ENCODE measurements around the gene ATP6V1B1. TPM values are rescaled to one million over a fixed set of nuclear protein-coding genes. Genes with fewer than 3 reads are reported as not detected.

ATP6V1B1 gene
- total and polyA plus RNA-seq, 10 of the 15 experiments (the other 5 are each of a cell fraction or from before 2014, with no cell fraction given), result not detected

DNA sequence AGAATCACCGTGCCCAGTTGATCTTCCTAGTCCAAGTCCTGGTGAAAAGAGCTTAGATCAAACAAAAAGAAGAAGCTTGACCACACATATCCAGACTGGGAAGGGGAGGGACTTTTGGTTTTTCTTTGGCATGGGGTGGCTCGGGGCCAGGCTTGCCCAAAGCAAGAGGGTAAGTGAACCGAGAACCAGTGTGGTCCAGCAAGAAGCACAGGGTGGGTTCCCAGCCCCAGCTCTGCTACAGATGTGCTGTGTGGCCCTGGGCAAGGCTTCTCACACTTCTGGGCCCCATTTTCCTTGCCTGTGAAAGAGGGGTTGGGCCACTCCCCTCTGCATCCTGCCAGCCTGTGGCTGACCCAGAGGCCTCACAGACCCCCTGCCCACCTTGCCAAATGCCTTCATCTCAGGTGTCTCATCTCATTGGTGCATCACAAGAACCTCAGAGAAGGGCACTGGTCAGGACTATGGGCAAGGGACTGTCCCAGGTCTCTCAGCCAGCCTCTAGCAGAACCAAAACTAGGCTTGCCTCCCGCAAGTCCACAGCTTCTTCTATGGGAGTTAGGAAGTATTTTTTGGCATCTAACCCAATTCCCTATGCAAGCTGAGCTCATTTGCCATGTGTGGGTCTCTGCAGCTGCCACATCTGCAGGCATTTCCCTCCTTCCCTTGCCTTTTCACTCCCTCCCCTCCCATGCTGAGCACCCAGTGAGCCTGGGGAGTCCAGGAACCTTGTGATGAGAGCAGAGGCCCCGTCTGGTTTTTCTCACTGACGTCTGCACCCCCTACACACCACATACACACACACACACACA lies 6.9 kb downstream of the ATP6V1B1 start:
- POLR2A ChIA-PET, result interaction anchor here (0.6 to 0.7 kb wide), 2 partner anchors 8 to 80 kb away, joined by 3 read pairs; no protein-coding TSS in a partner anchor
- WGBS (ENCODE audit: insufficient coverage, insufficient replicate concordance, low lambda C conversion rate, missing lambda C conversion rate), result 20% methylated on average over 6 of the region's 6 CpGs

More for the DNA sequence above, 6.9 kb downstream of the ATP6V1B1 start:
- CTCF ChIA-PET, result interaction anchor here (1.1 to 1.2 kb wide), 3 partner anchors 12 to 25 kb away, joined by 3 to 7 read pairs (median 4); no protein-coding TSS in a partner anchor
- Histone ChIP-seq H3K36me3 (ENCODE audit: control insufficient read depth in 2 of 2, insufficient read depth in 2 of 2, low read length in 1 of 2) (no peaks in the 10 kb centered on the region), H3K79me2 (ENCODE audit: control insufficient read depth, insufficient read depth, low read length) (no peaks in the 10 kb centered on the region), H3K4me2 (ENCODE audit: control insufficient read depth, insufficient read depth) (no peak overlapping the region), H3K9me3 (replicated peaks; ENCODE audit: control insufficient read depth, insufficient read depth, low read length) (no peaks in the 10 kb centered on the region), H3K27me3 (replicated peaks in 1 of 2; ENCODE audit: control insufficient read depth in 2 of 2, insufficient read depth in 2 of 2, low read length in 1 of 2) (peaks cover 0 to 2% of the 10 kb centered on the region in 2 experiments; a peak in 2 of 4 replicates), H3K27ac (ENCODE audit: control insufficient read depth, insufficient read depth) (no peak overlapping the region), H2AFZ (ENCODE audit: control insufficient read depth, low read depth, low read length) (no peak overlapping the region), H3K4me1 (ENCODE audit: control insufficient read depth, insufficient read depth, low read length) (no peaks in the 10 kb centered on the region), H3K9ac (ENCODE audit: control insufficient read depth, insufficient read depth, low read length) (no peak overlapping the region), H4K20me1 (ENCODE audit: control insufficient read depth, insufficient read depth) (no peaks in the 10 kb centered on the region), H3K4me3 (no peak overlapping the region)
- DNase-seq (ENCODE audit: low read depth, low spot score) (no peak), ATAC-seq (no peak), FAIRE-seq (no peak)
- RAD21 ChIA-PET (ENCODE audit: unreplicated experiment), result no interaction called here
- BruUV-seq (replicated peaks), result no TSS peak
- intact Hi-C loops (cut with micrococcal nuclease; ENCODE audit: unreplicated experiment) (loop anchor here (10.0 kb wide), 1 partner anchor 638 kb away; the partner anchor contains the start of gene FAM136A), in situ Hi-C loops (cut with MboI) (loop anchor here (10.0 kb wide), 1 partner anchor 638 kb away; the partner anchor contains the start of gene FAM136A)
- SMC1A ChIA-PET (ENCODE audit: uncharacterized antibody, unreplicated experiment), result no interaction called here
- TF ChIP-seq IKZF1 (conservative IDR thresholded peaks at IDR 0.05) (no peak), SMARCA5 (IDR thresholded peaks at IDR 0.05) (no peak), HDGF (IDR thresholded peaks at IDR 0.05) (no peak), BCL11A (IDR thresholded peaks at IDR 0.05; ENCODE audit: low read depth, low read length) (no peak), CHD4 (IDR thresholded peaks at IDR 0.05) (no peak), CHD2 (IDR thresholded peaks at IDR 0.05; ENCODE audit: borderline replicate concordance, low read depth, low read length) (no peak), MTA3 (IDR thresholded peaks at IDR 0.05; ENCODE audit: borderline replicate concordance, low read length) (no peak), TCF3 (IDR thresholded peaks at IDR 0.05; ENCODE audit: borderline replicate concordance, insufficient read depth, low read depth, low read length) (no peak), MEF2B (IDR thresholded peaks at IDR 0.05; ENCODE audit: partially characterized antibody, poor library complexity, severe bottlenecking) (no peak)
- TF ChIP-seq, protein P1, sequence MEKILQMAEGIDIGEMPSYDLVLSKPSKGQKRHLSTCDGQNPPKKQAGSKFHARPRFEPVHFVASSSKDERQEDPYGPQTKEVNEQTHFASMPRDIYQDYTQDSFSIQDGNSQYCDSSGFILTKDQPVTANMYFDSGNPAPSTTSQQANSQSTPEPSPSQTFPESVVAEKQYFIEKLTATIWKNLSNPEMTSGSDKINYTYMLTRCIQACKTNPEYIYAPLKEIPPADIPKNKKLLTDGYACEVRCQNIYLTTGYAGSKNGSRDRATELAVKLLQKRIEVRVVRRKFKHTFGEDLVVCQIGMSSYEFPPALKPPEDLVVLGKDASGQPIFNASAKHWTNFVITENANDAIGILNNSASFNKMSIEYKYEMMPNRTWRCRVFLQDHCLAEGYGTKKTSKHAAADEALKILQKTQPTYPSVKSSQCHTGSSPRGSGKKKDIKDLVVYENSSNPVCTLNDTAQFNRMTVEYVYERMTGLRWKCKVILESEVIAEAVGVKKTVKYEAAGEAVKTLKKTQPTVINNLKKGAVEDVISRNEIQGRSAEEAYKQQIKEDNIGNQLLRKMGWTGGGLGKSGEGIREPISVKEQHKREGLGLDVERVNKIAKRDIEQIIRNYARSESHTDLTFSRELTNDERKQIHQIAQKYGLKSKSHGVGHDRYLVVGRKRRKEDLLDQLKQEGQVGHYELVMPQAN (conservative IDR thresholded peaks at IDR 0.05), result no peak
- TF ChIP-seq, protein P2, sequence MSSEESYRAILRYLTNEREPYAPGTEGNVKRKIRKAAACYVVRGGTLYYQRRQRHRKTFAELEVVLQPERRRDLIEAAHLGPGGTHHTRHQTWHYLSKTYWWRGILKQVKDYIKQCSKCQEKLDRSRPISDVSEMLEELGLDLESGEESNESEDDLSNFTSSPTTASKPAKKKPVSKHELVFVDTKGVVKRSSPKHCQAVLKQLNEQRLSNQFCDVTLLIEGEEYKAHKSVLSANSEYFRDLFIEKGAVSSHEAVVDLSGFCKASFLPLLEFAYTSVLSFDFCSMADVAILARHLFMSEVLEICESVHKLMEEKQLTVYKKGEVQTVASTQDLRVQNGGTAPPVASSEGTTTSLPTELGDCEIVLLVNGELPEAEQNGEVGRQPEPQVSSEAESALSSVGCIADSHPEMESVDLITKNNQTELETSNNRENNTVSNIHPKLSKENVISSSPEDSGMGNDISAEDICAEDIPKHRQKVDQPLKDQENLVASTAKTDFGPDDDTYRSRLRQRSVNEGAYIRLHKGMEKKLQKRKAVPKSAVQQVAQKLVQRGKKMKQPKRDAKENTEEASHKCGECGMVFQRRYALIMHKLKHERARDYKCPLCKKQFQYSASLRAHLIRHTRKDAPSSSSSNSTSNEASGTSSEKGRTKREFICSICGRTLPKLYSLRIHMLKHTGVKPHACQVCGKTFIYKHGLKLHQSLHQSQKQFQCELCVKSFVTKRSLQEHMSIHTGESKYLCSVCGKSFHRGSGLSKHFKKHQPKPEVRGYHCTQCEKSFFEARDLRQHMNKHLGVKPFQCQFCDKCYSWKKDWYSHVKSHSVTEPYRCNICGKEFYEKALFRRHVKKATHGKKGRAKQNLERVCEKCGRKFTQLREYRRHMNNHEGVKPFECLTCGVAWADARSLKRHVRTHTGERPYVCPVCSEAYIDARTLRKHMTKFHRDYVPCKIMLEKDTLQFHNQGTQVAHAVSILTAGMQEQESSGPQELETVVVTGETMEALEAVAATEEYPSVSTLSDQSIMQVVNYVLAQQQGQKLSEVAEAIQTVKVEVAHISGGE (CRISPR knock-in tag; IDR thresholded peaks at IDR 0.05), result no peak

Measured in GM12878 (cell line).